Measurements from ENCODE around the gene OR2A12. TPM values are rescaled to one million over a fixed set of nuclear protein-coding genes. Genes with fewer than 3 reads are reported as not detected.

The OR2A12 gene
- total RNA-seq, 1 experiment from 2014 or later, result not detected

- BruUV-seq (replicated peaks), result no TSS peak
- ATAC-seq (no peak), DNase-seq (ENCODE audit: low read depth, low spot score) (no peak)
- TF ChIP-seq SIN3A (IDR thresholded peaks at IDR 0.05; ENCODE audit: borderline replicate concordance, insufficient read depth, low read depth, low read length), result no peak
- no peak for TF ChIP-seq CTCF (IDR thresholded peaks at IDR 0.05)
- no peak for TF ChIP-seq TCF7L2 (IDR thresholded peaks at IDR 0.05; ENCODE audit: low read depth, low read length)
- TF ChIP-seq, protein P1, sequence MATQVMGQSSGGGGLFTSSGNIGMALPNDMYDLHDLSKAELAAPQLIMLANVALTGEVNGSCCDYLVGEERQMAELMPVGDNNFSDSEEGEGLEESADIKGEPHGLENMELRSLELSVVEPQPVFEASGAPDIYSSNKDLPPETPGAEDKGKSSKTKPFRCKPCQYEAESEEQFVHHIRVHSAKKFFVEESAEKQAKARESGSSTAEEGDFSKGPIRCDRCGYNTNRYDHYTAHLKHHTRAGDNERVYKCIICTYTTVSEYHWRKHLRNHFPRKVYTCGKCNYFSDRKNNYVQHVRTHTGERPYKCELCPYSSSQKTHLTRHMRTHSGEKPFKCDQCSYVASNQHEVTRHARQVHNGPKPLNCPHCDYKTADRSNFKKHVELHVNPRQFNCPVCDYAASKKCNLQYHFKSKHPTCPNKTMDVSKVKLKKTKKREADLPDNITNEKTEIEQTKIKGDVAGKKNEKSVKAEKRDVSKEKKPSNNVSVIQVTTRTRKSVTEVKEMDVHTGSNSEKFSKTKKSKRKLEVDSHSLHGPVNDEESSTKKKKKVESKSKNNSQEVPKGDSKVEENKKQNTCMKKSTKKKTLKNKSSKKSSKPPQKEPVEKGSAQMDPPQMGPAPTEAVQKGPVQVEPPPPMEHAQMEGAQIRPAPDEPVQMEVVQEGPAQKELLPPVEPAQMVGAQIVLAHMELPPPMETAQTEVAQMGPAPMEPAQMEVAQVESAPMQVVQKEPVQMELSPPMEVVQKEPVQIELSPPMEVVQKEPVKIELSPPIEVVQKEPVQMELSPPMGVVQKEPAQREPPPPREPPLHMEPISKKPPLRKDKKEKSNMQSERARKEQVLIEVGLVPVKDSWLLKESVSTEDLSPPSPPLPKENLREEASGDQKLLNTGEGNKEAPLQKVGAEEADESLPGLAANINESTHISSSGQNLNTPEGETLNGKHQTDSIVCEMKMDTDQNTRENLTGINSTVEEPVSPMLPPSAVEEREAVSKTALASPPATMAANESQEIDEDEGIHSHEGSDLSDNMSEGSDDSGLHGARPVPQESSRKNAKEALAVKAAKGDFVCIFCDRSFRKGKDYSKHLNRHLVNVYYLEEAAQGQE (IDR thresholded peaks at IDR 0.05; ENCODE audit: insufficient read depth in 1 of 2, low read depth in 2 of 2, low read length in 1 of 2), result no peak
- no peak for TF ChIP-seq POLR2AphosphoS5 (IDR thresholded peaks at IDR 0.05; ENCODE audit: low read depth, low read length)
- in situ Hi-C loops (cut with HindIII; ENCODE audit: low pct_unique_long_range_greater_than_20kb, low sequenced_read_pairs), result no loop called here
- H3K27me3 ChIP-seq (ENCODE audit: control insufficient read depth, insufficient read depth, low read length), result no peaks in the 10 kb centered on the region; the same call in 1 of the 2 replicates
- H3K4me3 ChIP-seq (ENCODE audit: low read depth in 2 of 2, low read length in 2 of 2), result no peak overlapping the region
- intact Hi-C loops (cut with micrococcal nuclease; ENCODE audit: unreplicated experiment), result no loop called here
- H3K4me1 ChIP-seq (ENCODE audit: control insufficient read depth, insufficient read depth, low read length), result no peaks in the 10 kb centered on the region
- ChIA-PET CTCF (no interaction called here), POLR2A (no interaction called here)
- H3K27ac ChIP-seq (ENCODE audit: low read length), result no peak overlapping the region
- H3K9me3 ChIP-seq (ENCODE audit: control insufficient read depth, insufficient read depth, low read depth, low read length), result no peaks in the 10 kb centered on the region
- no peaks in the 10 kb centered on the region for H3K36me3 ChIP-seq (ENCODE audit: control insufficient read depth, insufficient read depth, low read length)
Measured at GRCh38 chr7:144130730-144131129, 44.7 kb downstream of the OR2A12 start.

DNA sequence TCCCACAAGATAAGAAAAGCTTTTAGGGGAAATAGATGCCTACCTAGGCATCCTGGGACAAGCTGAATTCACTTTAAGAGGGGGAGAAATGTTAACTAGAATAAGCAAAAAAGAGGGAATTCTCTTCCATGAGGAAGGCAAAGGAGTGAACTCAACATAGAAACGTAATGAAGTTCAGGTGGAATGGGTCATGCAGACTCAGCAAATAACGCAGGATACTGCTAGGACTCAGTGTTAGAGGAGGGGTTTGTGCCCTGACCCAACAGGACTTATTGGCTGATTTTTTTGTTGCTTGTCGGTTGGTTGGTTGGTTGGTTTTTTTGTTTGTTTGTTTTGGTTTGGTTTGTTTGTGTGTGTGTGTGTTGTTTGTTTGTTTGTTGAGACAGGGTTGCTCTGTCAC lies 46.2 kb downstream of the OR2A12 start:
- TF ChIP-seq POLR2AphosphoS5 (IDR thresholded peaks at IDR 0.05; ENCODE audit: low read depth, low read length) (no peak), TCF7L2 (IDR thresholded peaks at IDR 0.05; ENCODE audit: low read depth, low read length) (no peak), SIN3A (IDR thresholded peaks at IDR 0.05; ENCODE audit: borderline replicate concordance, insufficient read depth, low read depth, low read length) (no peak), CTCF (IDR thresholded peaks at IDR 0.05) (no peak)
- TF ChIP-seq, protein P1 (IDR thresholded peaks at IDR 0.05; ENCODE audit: insufficient read depth in 1 of 2, low read depth in 2 of 2, low read length in 1 of 2), result no peak

More for the DNA sequence above, 46.2 kb downstream of the OR2A12 start:
- DNase-seq (ENCODE audit: low read depth, low spot score) (no peak), ATAC-seq (no peak)
- intact Hi-C loops (cut with micrococcal nuclease; ENCODE audit: unreplicated experiment), result no loop called here
- in situ Hi-C loops (cut with HindIII; ENCODE audit: low pct_unique_long_range_greater_than_20kb, low sequenced_read_pairs), result no loop called here
- no peaks in the 10 kb centered on the region; the same call in 1 of the 2 replicates for H3K27me3 ChIP-seq (ENCODE audit: control insufficient read depth, insufficient read depth, low read length)
- no peaks in the 10 kb centered on the region for H3K36me3 ChIP-seq (ENCODE audit: control insufficient read depth, insufficient read depth, low read length)
- H3K4me1 ChIP-seq (ENCODE audit: control insufficient read depth, insufficient read depth, low read length), result no peaks in the 10 kb centered on the region
- no peak overlapping the region for H3K4me3 ChIP-seq (ENCODE audit: low read depth in 2 of 2, low read length in 2 of 2)
- POLR2A ChIA-PET, result no interaction called here
- no peak overlapping the region for H3K27ac ChIP-seq (ENCODE audit: low read length)
- no peaks in the 10 kb centered on the region for H3K9me3 ChIP-seq (ENCODE audit: control insufficient read depth, insufficient read depth, low read depth, low read length)
- CTCF ChIA-PET, result no interaction called here
- BruUV-seq (replicated peaks), result no TSS peak
